HEK293 (cell line): Measurements from ENCODE around the gene PEX5L.
A peak's percentile ranks its signal among the peaks of the same experiment; 100 is the strongest.

ENCODE experiments used
- CTCF ChIA-PET: fragments of 350-600 bp; formaldehyde crosslinking; extraction: SDS; loops from one replicate; lab custom pipeline; 2021; ENCODE audit warnings: antibody characterized with exemption; lab: Yijun Ruan, JAX
- POLR2A ChIA-PET: fragments of 300-600 bp; formaldehyde crosslinking; extraction: SDS; loops from one replicate; lab custom pipeline; 2020; ENCODE audit warnings: antibody characterized with exemption, inconsistent platforms; lab: Yijun Ruan, JAX
- H3K27ac ChIP-seq: fragments of 200-500 bp; sonication (Bioruptor generic); 2 replicates; pipeline ENCODE4 v1.5.1; 2014; ENCODE audit warnings: low read depth, low read length, control low read depth, inconsistent platforms; ENCODE audit errors: extremely low read depth
- H3K36me3 ChIP-seq, 2 experiments: fragments of 200-500 bp in 1 of 2; sonication (Bioruptor generic) in 1 of 2; 1 replicate in 1 of 2; 2 replicates in 1 of 2; pipeline ENCODE4 v1.5.1; 2014 to 2017; ENCODE audit warnings: inconsistent platforms in 2 of 2, low read length in 2 of 2; ENCODE audit not compliant: control insufficient read depth in 2 of 2, insufficient read depth in 1 of 2
- H3K4me1 ChIP-seq: fragments of 200-500 bp; sonication (Bioruptor generic); 2 replicates; pipeline ENCODE4 v1.5.1; 2014; ENCODE audit warnings: mild to moderate bottlenecking, low read length, inconsistent platforms; ENCODE audit not compliant: control insufficient read depth, insufficient read depth
- H3K4me3 ChIP-seq: 2 replicates; pipeline ENCODE4 v1.5.1; 2011; ENCODE audit warnings: low read depth, mild to moderate bottlenecking, control low read depth, low read length, moderate library complexity
- H3K9me3 ChIP-seq: fragments of 200-500 bp; sonication (Bioruptor generic); 2 replicates; pipeline ENCODE4 v1.5.1; 2014; ENCODE audit warnings: low read depth, low read length, inconsistent platforms; ENCODE audit not compliant: control insufficient read depth, insufficient read depth
- AEBP2 ChIP-seq: fragments of 450-650 bp; formaldehyde crosslinking; IDR thresholded peaks from 2 replicates; pipeline ENCODE4 v1.5.1; 2016; ENCODE audit warnings: missing biosample characterization, missing genetic modification characterization, borderline replicate concordance
- ATF2 ChIP-seq: fragments of 450-650 bp; formaldehyde crosslinking; IDR thresholded peaks from 2 replicates; pipeline ENCODE4 v1.5.1; 2016; ENCODE audit warnings: missing biosample characterization, missing genetic modification characterization, low read depth
- BCL11A ChIP-seq: fragments of 450-650 bp; formaldehyde crosslinking; IDR thresholded peaks from 2 replicates; pipeline ENCODE4 v1.5.1; 2016; ENCODE audit warnings: low read depth, missing biosample characterization, missing genetic modification characterization
- IKZF3 ChIP-seq: fragments of 450-650 bp; IDR thresholded peaks from 2 replicates; pipeline ENCODE4 v1.5.0; 2018; ENCODE audit warnings: missing biosample characterization, mild to moderate bottlenecking, missing genetic modification characterization, moderate library complexity
- ZBTB6 ChIP-seq: fragments of 450-650 bp; formaldehyde crosslinking; IDR thresholded peaks from 2 replicates; pipeline ENCODE4 v1.5.1; 2017; ENCODE audit warnings: missing biosample characterization, missing genetic modification characterization
- ZBTB8A ChIP-seq: fragments of 450-650 bp; formaldehyde crosslinking; IDR thresholded peaks from 2 replicates; pipeline ENCODE4 v1.5.1; 2016; ENCODE audit warnings: missing biosample characterization, missing genetic modification characterization
- ZNF148 ChIP-seq: fragments of 450-650 bp; formaldehyde crosslinking; IDR thresholded peaks from 2 replicates; pipeline ENCODE4 v1.5.0; 2017; ENCODE audit warnings: missing biosample characterization, missing genetic modification characterization, borderline replicate concordance
- ZNF239 ChIP-seq: fragments of 450-650 bp; formaldehyde crosslinking; IDR thresholded peaks from 2 replicates; pipeline ENCODE4 v1.5.1; 2016; ENCODE audit warnings: missing biosample characterization, missing genetic modification characterization
- ZNF362 ChIP-seq: fragments of 450-650 bp; formaldehyde crosslinking; IDR thresholded peaks from 2 replicates; pipeline ENCODE4 v1.5.1; 2016; ENCODE audit warnings: missing biosample characterization, missing genetic modification characterization
- ZNF501 ChIP-seq: fragments of 450-650 bp; formaldehyde crosslinking; IDR thresholded peaks from 2 replicates; pipeline ENCODE4 v1.5.1; 2016; ENCODE audit warnings: missing biosample characterization, missing genetic modification characterization
- ZNF530 ChIP-seq: fragments of 450-650 bp; formaldehyde crosslinking; IDR thresholded peaks from 2 replicates; pipeline ENCODE4 v1.5.1; 2016; ENCODE audit warnings: low read depth, missing biosample characterization, missing genetic modification characterization
- ZNF548 ChIP-seq: fragments of 450-650 bp; formaldehyde crosslinking; IDR thresholded peaks from 2 replicates; pipeline ENCODE4 v1.5.1; 2016; ENCODE audit warnings: missing biosample characterization, missing genetic modification characterization
- ZNF654 ChIP-seq: fragments of 450-650 bp; formaldehyde crosslinking; IDR thresholded peaks from 2 replicates; pipeline ENCODE4 v1.5.1; 2016; ENCODE audit warnings: low read depth, missing biosample characterization, missing genetic modification characterization
- ZNF660 ChIP-seq: fragments of 450-650 bp; IDR thresholded peaks from 2 replicates; pipeline ENCODE4 v1.5.1; 2018; ENCODE audit warnings: missing biosample characterization, mild to moderate bottlenecking, missing genetic modification characterization
- ZNF707 ChIP-seq: fragments of 450-650 bp; formaldehyde crosslinking; IDR thresholded peaks from 2 replicates; pipeline ENCODE4 v1.5.1; 2016; ENCODE audit warnings: missing biosample characterization, missing genetic modification characterization

The PEX5L gene

GRCh38 chr3:179932674-179933073 is 104.1 kb downstream of the PEX5L start:
- H3K9me3 ChIP-seq, result no peaks in the 10 kb centered on the region
- H3K4me1 ChIP-seq, result no peaks in the 10 kb centered on the region
- H3K4me3 ChIP-seq, result no peak overlapping the region
- ChIA-PET CTCF (interaction anchor here (0.7 kb wide), 1 partner anchor 634 kb away, joined by 3 read pairs; no protein-coding TSS in a partner anchor), POLR2A (no interaction called here)
- no peaks in the 10 kb centered on the region for H3K36me3 ChIP-seq
- TF ChIP-seq ATF2 (tag by site-specific recombination), result no peak
- no peak overlapping the region for H3K27ac ChIP-seq

GRCh38 chr3:179929091-179929529 is 107.6 kb downstream of the PEX5L start:
- no peaks in the 10 kb centered on the region for H3K4me1 ChIP-seq

GRCh38 chr3:179927191-179927590 is 109.5 kb downstream of the PEX5L start:
- ChIA-PET CTCF (interaction anchor here (0.7 kb wide), 1 partner anchor 324 kb away, joined by 4 read pairs; no protein-coding TSS in a partner anchor), POLR2A (no interaction called here)
- H3K27ac ChIP-seq, result no peak overlapping the region
- no peak for TF ChIP-seq ZBTB6 (tag by site-specific recombination)
- no peak for TF ChIP-seq ZNF501 (tag by site-specific recombination)
- TF ChIP-seq BCL11A (tag by site-specific recombination), result no peak
- TF ChIP-seq ZNF148, result no peak
- TF ChIP-seq, all 188 proteins: peak for 0
- H3K36me3 ChIP-seq, result no peaks in the 10 kb centered on the region
- no peaks in the 10 kb centered on the region for H3K4me1 ChIP-seq
- H3K4me3 ChIP-seq, result no peak overlapping the region
- no peaks in the 10 kb centered on the region for H3K9me3 ChIP-seq

More at GRCh38 chr3:179929091-179929529, 107.6 kb downstream of the PEX5L start:
- POLR2A ChIA-PET, result no interaction called here
- Histone ChIP-seq H3K9me3 (no peaks in the 10 kb centered on the region), H3K27ac (no peak overlapping the region), H3K36me3 (no peaks in the 10 kb centered on the region), H3K4me3 (no peak overlapping the region)
- TF ChIP-seq ZNF654, result peak; percentile 39
- no peak for TF ChIP-seq ZNF660 (tag by site-specific recombination)
- CTCF ChIA-PET, result interaction anchor here (0.6 to 2.0 kb wide), 28 partner anchors 10 to 1447 kb away, joined by 3 to 18 read pairs (median 4); no protein-coding TSS in a partner anchor

- Histone ChIP-seq H3K36me3 (no peaks in the 10 kb centered on the region), H3K9me3 (no peaks in the 10 kb centered on the region), H3K27ac (no peak overlapping the region), H3K4me3 (no peak overlapping the region), H3K4me1 (no peaks in the 10 kb centered on the region)
- ChIA-PET CTCF (interaction anchor here (0.6 to 0.7 kb wide), 2 partner anchors 147 to 151 kb away, joined by 4 read pairs; no protein-coding TSS in a partner anchor), POLR2A (no interaction called here)
- TF ChIP-seq IKZF3 (no peak), AEBP2 (tag by site-specific recombination) (no peak), ZNF239 (no peak), ZNF362 (tag by site-specific recombination) (no peak), ZNF548 (no peak), ZBTB8A (tag by site-specific recombination) (no peak), ZNF707 (tag by site-specific recombination) (no peak), ZNF530 (tag by site-specific recombination) (no peak)
These were observed 114.8 kb downstream of the PEX5L start for GRCh38 chr3:179921951-179922350.
